CD4-positive, alpha-beta T cell treated with Interleukin-10 for 1 hour (primary cell): Measurements from ENCODE around the gene JADE2.
"Not testable (repeated sequence)": the region's sequence is repeated elsewhere in the genome, so short reads cannot be mapped to it uniquely, and the experiment has no call there.

Source experiments
- DNase-seq: peaks from one replicate; pipeline ENCODE4 v3.0.0-alpha.2; 2020

JADE2 gene

DNA sequence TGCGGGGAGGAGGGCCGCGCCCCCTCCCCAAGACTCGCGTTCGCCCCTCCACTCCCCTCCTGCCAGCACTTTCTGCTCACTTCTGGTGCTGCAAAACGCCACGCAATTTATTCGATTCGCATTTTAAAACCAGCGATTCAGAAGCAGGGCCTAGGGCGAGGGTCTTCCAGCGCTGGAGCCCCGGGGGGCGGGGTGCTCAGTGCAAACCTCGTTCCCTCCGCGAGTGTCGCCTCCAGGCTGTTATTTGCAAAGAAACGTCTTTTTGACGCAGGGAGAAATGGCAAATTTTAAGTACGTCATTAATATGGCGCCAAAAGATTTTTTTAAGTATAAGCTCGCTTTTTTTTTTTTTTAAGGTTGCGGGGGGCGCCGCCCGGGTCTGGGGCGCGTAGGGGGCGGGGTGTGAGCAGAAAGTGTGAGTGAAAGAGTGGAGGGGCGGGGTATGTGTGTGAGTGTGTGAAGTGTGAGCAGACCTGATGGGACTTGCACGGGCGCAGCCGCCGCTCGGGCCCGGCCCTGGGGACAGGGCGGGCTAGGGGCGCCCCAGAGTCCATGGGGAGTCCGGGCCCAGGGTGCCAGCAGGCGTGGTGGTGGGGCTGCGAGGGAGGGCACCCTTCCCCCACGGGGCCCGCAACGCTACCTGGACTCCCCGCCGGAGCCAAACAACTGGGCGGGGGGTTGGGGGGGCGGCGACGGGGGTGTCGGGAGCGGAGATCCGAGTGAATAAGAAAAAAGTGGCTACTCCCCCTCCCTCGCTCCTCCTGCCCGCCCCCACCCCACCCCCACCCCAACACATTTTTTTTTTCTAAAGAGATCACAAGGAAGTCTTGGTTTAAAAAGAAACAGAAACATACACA lies at the start of gene JADE2:
Gene JADE2 (plus strand): TSS at position 845 of the 857 bp plus-strand sequence. CDS start 10,188 bp downstream, outside the sequence.
- peak; percentile 90 for DNase-seq

GRCh38 chr5:134477462-134478245 lies 47.8 kb upstream of the JADE2 start:
- DNase-seq = no peak

DNA sequence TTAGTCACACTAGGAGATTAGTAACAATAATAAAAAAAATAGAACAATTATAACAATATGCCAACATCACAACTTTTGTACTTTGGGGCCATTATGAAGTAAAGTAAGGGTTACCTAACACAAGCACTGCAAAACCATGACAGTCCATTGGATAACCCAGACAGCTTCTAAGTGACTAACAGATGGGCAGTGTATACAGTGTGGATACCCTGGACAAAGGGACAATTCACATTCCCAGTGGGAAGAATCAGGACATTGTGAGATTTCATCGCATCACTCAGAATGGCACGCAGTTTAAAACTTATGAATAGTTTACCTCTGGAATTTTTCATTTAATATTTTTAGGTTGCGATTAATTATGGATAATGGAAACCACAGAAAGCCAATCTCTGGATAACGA lies 45.6 kb upstream of the JADE2 start:
- no peak for DNase-seq

DNA sequence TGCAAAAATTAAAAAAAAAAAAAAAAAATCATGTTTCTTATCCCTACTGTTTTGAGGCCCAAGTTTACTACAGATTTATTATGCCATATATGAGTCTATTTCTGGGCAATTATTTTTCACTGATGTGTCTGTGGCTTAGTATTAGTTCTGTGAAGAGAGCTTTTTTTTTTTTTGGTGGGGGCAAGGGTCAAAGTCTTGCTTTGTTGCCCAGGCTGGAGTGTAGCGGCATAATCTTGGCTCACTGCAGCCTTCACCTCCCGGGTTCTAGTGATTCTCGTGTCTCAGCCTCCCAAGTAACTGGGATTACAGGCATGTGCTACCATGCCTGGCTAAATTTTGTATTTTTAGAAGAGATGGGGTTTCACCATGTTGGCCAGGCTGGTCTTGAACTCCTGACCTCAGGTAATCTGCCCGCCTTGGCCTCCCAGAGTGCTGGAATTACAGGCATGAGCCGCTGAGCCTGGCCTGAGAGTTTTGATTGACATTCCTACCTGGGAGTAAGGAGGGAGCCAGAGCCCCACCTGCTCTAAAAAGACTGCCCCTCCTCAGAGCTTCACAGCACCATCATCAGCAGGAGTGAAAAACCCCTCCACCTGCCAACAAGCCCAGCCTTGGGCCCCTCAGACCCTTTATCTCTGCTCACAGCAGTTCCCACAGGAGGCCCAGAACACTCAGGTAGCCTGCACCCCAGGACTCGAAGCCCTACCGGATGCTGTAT lies 36.1 kb upstream of the JADE2 start:
- no peak for DNase-seq

- DNase-seq = no peak
Measured at GRCh38 chr5:134490255-134490924, 35.1 kb upstream of the JADE2 start.

- no peak for DNase-seq
Measured at GRCh38 chr5:134490925-134491271, 34.6 kb upstream of the JADE2 start.

DNA sequence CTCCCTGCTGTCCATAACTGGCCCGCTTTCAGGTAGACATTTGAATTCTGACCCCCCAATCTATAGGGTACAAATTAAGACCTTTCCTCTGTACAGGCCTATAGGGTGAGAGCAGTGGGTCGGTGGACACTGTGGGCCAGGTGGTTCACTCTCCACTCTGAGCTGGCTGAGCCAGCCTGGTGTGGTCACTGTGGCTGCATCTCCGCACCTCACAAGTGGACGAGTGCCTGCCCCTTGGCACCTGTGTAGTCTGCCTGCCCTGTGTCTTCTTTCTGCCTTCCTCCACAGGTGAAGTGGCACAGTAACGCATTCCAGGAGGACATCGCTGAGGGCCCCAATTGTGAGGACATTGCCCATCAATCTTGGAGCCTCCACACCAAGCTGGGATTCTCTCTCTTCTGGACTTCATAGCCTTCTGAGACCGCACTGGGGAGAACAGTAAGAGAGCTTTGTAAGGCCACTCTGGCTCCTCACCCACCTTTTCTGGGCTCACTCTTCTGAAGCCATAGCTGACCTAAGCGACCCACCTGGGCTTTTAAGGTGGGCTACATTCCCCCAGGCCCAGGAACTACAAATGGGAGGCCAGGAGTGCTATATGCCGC lies 33.5 kb upstream of the JADE2 start:
- no peak for DNase-seq

GRCh38 chr5:134492568-134492967 lies 32.9 kb upstream of the JADE2 start:
- no peak for DNase-seq

- no peak for DNase-seq
Measured at GRCh38 chr5:134493461-134494055, 31.9 kb upstream of the JADE2 start.

DNA sequence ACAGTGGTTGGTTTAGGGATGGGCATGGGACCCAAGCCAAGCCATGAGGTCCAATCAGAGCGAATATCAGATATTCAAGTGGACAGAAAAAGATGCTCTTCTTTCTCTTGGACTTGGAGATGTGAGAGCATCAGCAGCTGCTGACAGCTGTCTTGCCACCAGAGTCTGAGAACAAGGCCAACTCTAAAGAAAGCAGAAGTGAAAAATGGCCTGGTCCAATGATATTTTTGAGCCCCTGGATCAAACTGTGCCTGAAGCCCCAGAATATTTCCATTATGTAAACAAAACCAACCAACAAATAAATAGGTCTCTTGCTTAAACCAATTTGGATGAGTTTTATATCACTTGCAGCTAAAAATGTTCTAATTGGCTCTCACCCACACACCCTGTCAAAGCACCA lies 30.7 kb upstream of the JADE2 start:
- DNase-seq = no peak

DNA sequence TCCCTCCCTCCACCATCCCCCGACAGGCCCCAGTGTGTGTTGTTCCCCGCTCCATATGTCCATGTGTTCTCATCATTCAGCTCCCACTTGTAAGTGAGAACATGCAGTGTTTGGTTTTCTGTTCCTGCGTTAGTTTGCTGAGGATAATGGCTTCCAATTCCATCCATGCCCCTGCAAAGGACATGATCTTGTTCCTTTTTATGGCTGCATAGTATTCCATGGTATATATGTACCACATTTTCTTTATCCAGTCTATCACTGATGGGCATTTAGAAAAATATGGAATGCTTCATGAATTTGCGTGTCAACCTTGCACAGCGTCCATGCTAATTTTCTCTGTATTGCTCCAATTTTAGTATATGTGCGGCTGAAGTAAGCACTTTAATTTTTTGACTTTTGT lies 25.6 kb upstream of the JADE2 start:
- DNase-seq = not testable (repeated sequence)

- DNase-seq = no peak
Measured at GRCh38 chr5:134500699-134501430, 24.6 kb upstream of the JADE2 start.

- DNase-seq = no peak
Measured at GRCh38 chr5:134502259-134502658, 23.2 kb upstream of the JADE2 start.

DNA sequence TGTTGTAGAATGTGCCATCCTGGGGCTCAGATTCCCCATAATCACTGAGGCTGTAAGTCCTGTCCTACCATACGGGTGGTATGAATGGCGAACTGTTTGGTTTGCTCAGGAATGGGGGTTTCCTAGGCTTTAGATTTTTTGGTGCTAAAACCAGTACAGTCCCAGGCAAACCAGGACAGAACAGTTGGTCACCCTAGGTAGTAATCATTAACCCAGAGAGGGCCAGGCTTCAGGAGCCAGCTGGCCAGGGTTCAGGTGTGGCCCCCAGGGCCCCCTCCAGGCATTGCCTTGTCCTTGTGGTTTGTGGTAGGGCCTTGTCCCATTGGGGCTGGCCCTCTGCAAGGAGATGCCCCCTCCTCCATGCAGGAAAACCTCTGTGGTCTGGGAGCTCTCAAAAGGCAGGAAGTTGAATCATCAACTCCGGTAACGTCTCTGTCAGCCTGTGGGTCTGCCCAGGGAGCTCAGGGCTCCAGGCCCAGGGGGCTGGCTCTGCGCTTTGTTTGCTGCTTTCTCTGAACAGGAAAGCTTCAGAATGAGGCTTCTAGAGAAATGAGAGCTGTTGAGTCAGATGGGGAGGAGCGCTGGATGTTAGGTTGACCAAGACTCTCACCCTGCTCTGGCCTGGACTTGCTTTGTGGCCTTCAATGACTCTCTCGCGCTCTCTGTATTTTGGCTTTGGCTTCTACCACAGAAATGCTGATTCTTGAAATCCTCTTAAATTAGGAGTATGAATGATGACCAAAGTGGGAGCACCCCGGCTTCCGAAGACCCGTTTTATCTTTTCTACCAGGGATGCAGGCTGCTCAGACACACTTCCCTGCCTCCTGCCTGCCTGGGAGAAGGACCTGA lies 22.2 kb upstream of the JADE2 start:
- peak; percentile 55 for DNase-seq

- no peak for DNase-seq
Measured at GRCh38 chr5:134503937-134504437, 21.5 kb upstream of the JADE2 start.

GRCh38 chr5:134504629-134505300 lies 20.7 kb upstream of the JADE2 start:
- DNase-seq = no peak

- DNase-seq = no peak
Measured at GRCh38 chr5:134506054-134507039, 19.1 kb upstream of the JADE2 start.

GRCh38 chr5:134507452-134507851 lies 18.0 kb upstream of the JADE2 start:
- DNase-seq = no peak
